SU-DHL-6 (cell line): Measurements from ENCODE around the gene CASP8AP2.
A peak's percentile ranks its signal among the peaks of the same experiment; 100 is the strongest.
"Not testable (repeated sequence)": the region's sequence is repeated elsewhere in the genome, so short reads cannot be mapped to it uniquely, and the experiment has no call there.

Experiments used
- H2AFZ ChIP-seq: fragments of 200-600 bp; sonication (generic); 2 replicates; pipeline ENCODE4 v1.6.1; 2014; ENCODE audit warnings: low read depth, mild to moderate bottlenecking, moderate library complexity, mixed read lengths, antibody characterized with exemption, low read length; ENCODE audit not compliant: severe bottlenecking
- H3F3A ChIP-seq: fragments of 200-600 bp; shearing (Covaris generic); 2 replicates; pipeline ENCODE4 v1.6.0; 2016; ENCODE audit warnings: antibody characterized with exemption, mild to moderate bottlenecking; ENCODE audit not compliant: insufficient read depth
- H3K27ac ChIP-seq: fragments of 200-600 bp; sonication (generic); 2 replicates; pipeline ENCODE4 v1.5.1; 2016; ENCODE audit warnings: low read depth, mild to moderate bottlenecking, low read length, moderate library complexity, mixed read lengths
- H3K27me3 ChIP-seq: fragments of 200-600 bp; sonication (generic), shearing (Covaris generic); 2 replicates; pipeline ENCODE4 v1.6.0; 2014; ENCODE audit warnings: mild to moderate bottlenecking, low read length
- H3K36me3 ChIP-seq: fragments of 200-600 bp; sonication (generic); 2 replicates; pipeline ENCODE4 v1.6.1; 2014; ENCODE audit warnings: mild to moderate bottlenecking, low read length, mixed read lengths
- H3K4me2 ChIP-seq: fragments of 300-600, 200-600 bp; shearing (Covaris generic), sonication (generic); 2 replicates; pipeline ENCODE4 v1.6.0; 2014; ENCODE audit warnings: low read length, low read depth, mild to moderate bottlenecking; ENCODE audit not compliant: poor library complexity, severe bottlenecking
- H3K4me3 ChIP-seq: fragments of 200-600 bp; sonication (generic); 2 replicates; pipeline ENCODE4 v1.5.1; 2014; ENCODE audit warnings: antibody characterized with exemption, low read length, mild to moderate bottlenecking, mixed read lengths; ENCODE audit not compliant: insufficient read depth, poor library complexity, severe bottlenecking
- H3K79me2 ChIP-seq: fragments of 200-600 bp; sonication (generic); 2 replicates; pipeline ENCODE4 v1.6.1; 2014; ENCODE audit warnings: mild to moderate bottlenecking, low read length, moderate library complexity; ENCODE audit not compliant: insufficient read depth
- H3K9ac ChIP-seq: fragments of 200-600 bp; sonication (generic); 2 replicates; pipeline ENCODE4 v1.7.0; 2014; ENCODE audit warnings: mild to moderate bottlenecking, low read length
- H3K9me2 ChIP-seq: fragments of 200-600 bp; sonication (generic); replicated peaks from 2 replicates; pipeline ENCODE4 v1.6.1; 2014; ENCODE audit warnings: low read length; ENCODE audit not compliant: insufficient read depth
- H3K9me3 ChIP-seq: fragments of 200-600 bp; sonication (generic); 2 replicates; pipeline ENCODE4 v1.6.1; 2014; ENCODE audit warnings: low read length, mixed read lengths; ENCODE audit not compliant: insufficient read depth
- H4K20me1 ChIP-seq: fragments of 200-600 bp; sonication (generic); 2 replicates; pipeline ENCODE4 v1.6.1; 2014; ENCODE audit warnings: low read depth, mild to moderate bottlenecking, antibody characterized with exemption, low read length, moderate library complexity, mixed read lengths
- CTCF ChIP-seq: fragments of 200-600 bp; sonication (generic); IDR thresholded peaks from one replicate; pipeline ENCODE4 v1.5.1; 2017; ENCODE audit warnings: antibody characterized with exemption, mild to moderate bottlenecking, low read length, moderate library complexity; ENCODE audit not compliant: insufficient read depth, poor library complexity, severe bottlenecking
- EZH2phosphoT487 ChIP-seq: fragments of 200-600 bp; sonication (generic), shearing (Covaris generic); conservative IDR thresholded peaks from 2 replicates; pipeline ENCODE4 v1.6.1; 2018; ENCODE audit warnings: mild to moderate bottlenecking, antibody characterized with exemption, low read length, moderate library complexity, mixed read lengths

Gene CASP8AP2

GRCh38 chr6:89807581-89807980 is 22.1 kb upstream of the CASP8AP2 start:
- H3K36me3 ChIP-seq = no peaks in the 10 kb centered on the region
- no peaks in the 10 kb centered on the region for H3K9me3 ChIP-seq
- H3K4me3 ChIP-seq = no peak overlapping the region
- H3K27ac ChIP-seq = no peak overlapping the region
- no peak for TF ChIP-seq EZH2phosphoT487
- no peak for TF ChIP-seq CTCF
- no peak overlapping the region for H3K9ac ChIP-seq
- H4K20me1 ChIP-seq = peaks cover 3% of the 10 kb centered on the region; the same call in 1 of the 2 replicates
- no peaks in the 10 kb centered on the region; the same call in 1 of the 2 replicates for H3F3A ChIP-seq
- no peaks in the 10 kb centered on the region for H3K9me2 ChIP-seq
- H3K79me2 ChIP-seq = peaks cover 94% of the 10 kb centered on the region
- no peak overlapping the region for H3K4me2 ChIP-seq
- H3K27me3 ChIP-seq = no peaks in the 10 kb centered on the region
- H2AFZ ChIP-seq = no peak overlapping the region

GRCh38 chr6:89813422-89813821 is 16.3 kb upstream of the CASP8AP2 start:
- not testable (repeated sequence) for H3K27me3 ChIP-seq, H3K4me3 ChIP-seq, H3K9ac ChIP-seq, H3K9me2 ChIP-seq, H4K20me1 ChIP-seq, H3K36me3 ChIP-seq, H2AFZ ChIP-seq, H3K9me3 ChIP-seq, H3K4me2 ChIP-seq, H3K27ac ChIP-seq, H3F3A ChIP-seq
- peaks cover 97% of the 10 kb centered on the region for H3K79me2 ChIP-seq

GRCh38 chr6:89817481-89817880 is 12.2 kb upstream of the CASP8AP2 start:
- Histone ChIP-seq H3K79me2 (peaks cover 71% of the 10 kb centered on the region), H2AFZ (no peak overlapping the region), H3K4me3 (peak overlapping the region; percentile 84), H3K36me3 (no peaks in the 10 kb centered on the region), H3K9me3 (no peaks in the 10 kb centered on the region), H3K9me2 (no peaks in the 10 kb centered on the region), H3K27me3 (no peaks in the 10 kb centered on the region), H3K9ac (peak overlapping the region; percentile 75), H4K20me1 (peaks cover 3% of the 10 kb centered on the region; the same call in 1 of the 2 replicates), H3K4me2 (peak overlapping the region; percentile 63), H3F3A (0 out of 2 replicates have a peak, but pooled peaks cover 2% of the 10 kb centered on the region), H3K27ac (no peak overlapping the region)
- TF ChIP-seq EZH2phosphoT487 (no peak), CTCF (no peak)

- H3K9ac ChIP-seq = peak overlapping the region; percentile 75
- H3K9me2 ChIP-seq = no peaks in the 10 kb centered on the region
- peak overlapping the region; percentile 47 for H3K27ac ChIP-seq
- 0 out of 2 replicates have a peak, but pooled peaks cover 2% of the 10 kb centered on the region for H3F3A ChIP-seq
- peak overlapping the region; percentile 63 for H3K4me2 ChIP-seq
- peak overlapping the region; percentile 83 for H2AFZ ChIP-seq
- H3K9me3 ChIP-seq = no peaks in the 10 kb centered on the region
- H3K4me3 ChIP-seq = peak overlapping the region; percentile 84
- no peaks in the 10 kb centered on the region for H3K36me3 ChIP-seq
- TF ChIP-seq CTCF (no peak), EZH2phosphoT487 (no peak)
- H4K20me1 ChIP-seq = peaks cover 3% of the 10 kb centered on the region; the same call in 1 of the 2 replicates
- peaks cover 56% of the 10 kb centered on the region for H3K79me2 ChIP-seq
- no peaks in the 10 kb centered on the region for H3K27me3 ChIP-seq
Observed at GRCh38 chr6:89818977-89819335, 10.7 kb upstream of the CASP8AP2 start.
